Stimulated activated CD4-positive, alpha-beta T cell treated with anti-CD3 and anti-CD28 coated beads, Interleukin-1b, Interleukin-23, amount 100 ng/mL, for 1 hour (primary cell): ENCODE data around the gene ABLIM2.

ENCODE experiments used
- DNase-seq, 2 donors: peaks; one replicate each; pipeline ENCODE4 v3.0.0-alpha.2; 2020; ENCODE audit warnings: low read depth in 2 of 2

Gene ABLIM2

GRCh38 chr4:8047837-8048678 lies 110.6 kb downstream of the ABLIM2 start:
- DNase-seq, result no peak

DNA sequence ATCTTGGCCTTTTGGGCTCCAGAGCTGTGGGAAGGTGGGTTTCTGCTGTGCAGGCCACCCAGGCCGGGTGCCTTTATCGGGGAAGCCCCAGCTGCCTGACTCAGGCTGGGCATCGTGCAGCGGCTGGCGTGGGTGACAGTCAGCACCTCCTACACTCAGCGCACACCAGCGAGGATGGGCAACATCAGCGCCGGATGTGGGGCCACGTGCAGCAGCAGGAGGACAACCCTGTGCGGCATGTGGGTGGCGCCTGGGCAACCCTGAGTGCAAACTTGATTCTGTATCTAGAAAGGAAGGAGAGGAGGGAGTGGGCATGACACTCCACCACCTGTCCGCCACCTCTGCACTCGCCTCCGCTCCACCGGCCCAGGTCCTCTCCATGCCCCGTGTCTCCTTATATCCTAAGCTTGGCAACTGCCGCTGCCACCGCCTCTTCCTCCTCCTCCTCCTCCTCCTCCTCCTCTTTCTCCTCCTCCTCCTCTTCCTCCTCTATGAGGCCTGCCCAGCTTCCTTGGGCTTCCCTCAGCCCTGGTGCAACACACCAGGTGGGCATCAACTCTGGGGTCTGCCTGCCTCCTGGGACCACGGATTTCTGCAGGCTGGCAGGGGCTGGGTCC lies 111.6 kb downstream of the ABLIM2 start:
- DNase-seq, result no peak

- no peak for DNase-seq
Observed at GRCh38 chr4:8045909-8046308, 112.7 kb downstream of the ABLIM2 start.

DNA sequence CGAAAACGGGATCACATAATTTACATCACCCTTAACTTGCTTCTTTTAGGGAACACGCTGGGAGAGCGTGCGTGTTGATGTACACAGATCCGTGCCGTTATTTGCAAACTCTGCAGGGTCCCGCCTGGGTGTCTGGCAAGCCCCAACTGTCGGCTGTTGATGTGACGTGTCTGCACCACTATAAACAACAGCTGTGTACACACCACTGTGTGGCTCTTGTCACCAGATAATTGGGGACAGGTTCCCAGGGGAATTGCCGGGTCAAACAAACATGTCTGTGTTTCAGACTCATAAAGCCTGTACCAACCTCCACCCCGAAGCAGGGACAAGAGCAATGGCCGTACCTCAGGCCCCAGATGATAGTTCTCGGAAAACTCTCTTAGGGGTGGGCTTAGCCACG lies 113.9 kb downstream of the ABLIM2 start:
- no peak for DNase-seq

GRCh38 chr4:8044244-8044643 lies 114.4 kb downstream of the ABLIM2 start:
- DNase-seq, result no peak

GRCh38 chr4:8043596-8043995 lies 115.0 kb downstream of the ABLIM2 start:
- no peak for DNase-seq

GRCh38 chr4:8041868-8042267 lies 116.7 kb downstream of the ABLIM2 start:
- no peak for DNase-seq

GRCh38 chr4:8041172-8041571 lies 117.4 kb downstream of the ABLIM2 start:
- no peak for DNase-seq

- no peak for DNase-seq
Observed at GRCh38 chr4:8040607-8041006, 118.0 kb downstream of the ABLIM2 start.

DNA sequence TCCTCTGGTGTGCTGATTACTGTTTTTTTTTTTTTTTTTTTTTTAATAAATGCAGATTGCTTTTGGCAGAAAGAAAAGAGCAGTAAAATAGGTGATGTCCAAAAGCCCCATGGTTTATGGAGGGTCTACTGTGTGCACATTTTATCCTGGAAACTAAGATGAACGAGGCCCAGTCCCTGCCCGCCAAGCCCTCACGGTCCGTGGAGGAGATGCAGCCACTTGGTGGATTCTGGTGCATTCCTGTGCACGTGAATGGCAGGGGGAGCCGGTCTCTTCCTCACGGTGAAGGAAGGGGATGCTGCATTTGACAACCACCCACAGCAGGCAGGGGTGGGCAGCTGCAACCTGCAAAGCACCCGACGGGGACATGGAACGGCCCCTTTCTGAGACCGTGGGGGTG lies 118.8 kb downstream of the ABLIM2 start:
- DNase-seq, result no peak

GRCh38 chr4:8039290-8039689 lies 119.3 kb downstream of the ABLIM2 start:
- DNase-seq, result no peak

DNA sequence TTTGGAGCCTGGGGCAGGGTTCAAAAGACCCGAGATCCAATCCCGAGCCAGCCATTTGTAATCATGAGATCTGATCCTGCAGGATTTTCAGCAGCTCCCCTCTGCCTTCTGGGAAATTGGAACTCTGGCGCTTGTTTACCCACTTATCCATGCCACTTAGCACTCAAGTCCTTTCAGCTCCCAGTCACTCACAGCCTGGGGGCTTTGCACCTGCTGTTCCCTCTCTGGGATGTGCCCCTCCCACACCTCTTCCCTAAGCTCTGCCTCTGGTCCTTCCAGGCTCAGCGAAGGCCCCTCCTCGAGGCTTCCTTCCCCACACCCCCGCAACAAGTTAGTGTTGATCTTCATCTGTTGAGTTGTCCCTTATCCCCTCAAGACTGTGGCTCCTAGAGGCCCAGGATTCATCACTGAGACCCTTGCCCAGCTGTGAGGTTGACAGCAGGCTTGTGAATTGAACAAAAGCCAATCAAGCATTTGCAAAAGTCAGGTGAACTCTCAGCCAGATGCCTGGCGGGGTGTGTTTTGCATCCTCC lies 119.8 kb downstream of the ABLIM2 start:
- no peak for DNase-seq

GRCh38 chr4:8038083-8038482 lies 120.5 kb downstream of the ABLIM2 start:
- DNase-seq, result no peak

DNA sequence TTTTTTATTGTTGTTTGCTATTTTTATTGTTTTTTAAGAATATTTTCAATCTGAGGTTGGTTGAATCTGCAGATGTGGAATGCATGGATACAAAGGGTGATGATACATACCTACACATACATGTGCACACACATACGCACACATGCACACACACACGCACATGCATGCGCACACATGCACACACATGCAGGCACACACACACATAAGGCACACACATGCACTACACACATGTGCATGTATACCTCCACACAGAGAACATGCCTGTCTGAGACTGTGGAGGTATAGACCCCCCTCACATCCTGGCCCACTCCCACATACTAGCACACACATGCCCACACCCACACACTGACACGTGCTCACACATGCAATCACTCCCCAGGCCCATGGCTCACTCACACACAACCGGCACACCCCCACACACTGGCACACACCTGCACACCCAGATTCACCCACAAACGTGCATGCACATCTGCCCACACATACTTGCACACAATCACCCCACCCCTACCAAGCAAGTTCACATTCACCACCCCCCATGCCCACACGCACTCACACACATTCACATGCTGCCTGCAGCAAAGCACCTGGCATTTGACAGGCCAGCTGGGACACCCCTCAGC lies 121.4 kb downstream of the ABLIM2 start:
- DNase-seq, result no peak

GRCh38 chr4:8035371-8035780 lies 123.2 kb downstream of the ABLIM2 start:
- no peak for DNase-seq

- no peak for DNase-seq
Observed at GRCh38 chr4:8033829-8034528, 124.6 kb downstream of the ABLIM2 start.

GRCh38 chr4:8033067-8033755 lies 125.4 kb downstream of the ABLIM2 start:
- DNase-seq, result no peak

- no peak for DNase-seq
Observed at GRCh38 chr4:8032381-8032780, 126.2 kb downstream of the ABLIM2 start.

DNA sequence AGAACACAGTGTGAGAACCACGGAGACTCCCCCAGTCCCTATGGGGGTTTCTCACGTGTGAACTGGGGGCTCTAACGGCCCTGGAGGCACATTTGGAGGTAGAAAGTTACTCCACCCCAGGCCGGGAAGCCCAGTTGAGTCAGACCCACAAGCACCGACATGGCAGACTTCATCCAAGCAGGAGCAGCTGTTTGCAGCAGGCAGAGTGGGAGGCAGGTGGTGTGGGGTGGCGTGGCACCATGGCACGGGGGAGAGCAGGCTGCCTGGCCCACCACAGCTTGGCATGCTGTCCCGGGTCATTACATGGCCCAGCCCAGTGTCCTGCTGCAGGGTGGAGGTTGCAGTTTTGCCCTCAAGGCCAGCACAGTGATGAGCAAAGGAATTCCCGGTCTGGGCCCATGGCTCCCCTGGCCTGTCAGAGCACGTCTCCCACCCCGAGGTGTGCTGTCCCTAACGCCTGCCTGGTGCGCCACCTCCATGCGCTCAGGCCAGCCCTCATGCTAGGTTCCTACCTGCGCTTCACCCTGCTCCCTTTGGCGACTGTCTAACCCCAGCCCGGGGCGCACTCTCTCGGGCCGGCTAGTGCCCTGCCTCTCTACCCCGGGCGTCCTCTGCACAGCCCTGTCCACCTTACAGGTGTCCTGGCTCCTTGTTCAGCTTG lies 128.4 kb downstream of the ABLIM2 start:
- DNase-seq, result no peak

- DNase-seq, result no peak
Observed at GRCh38 chr4:8029689-8030088, 128.9 kb downstream of the ABLIM2 start.
